Right forelimb (tissue), 1 donor: ENCODE data around the gene SDHAF4.
"Not testable (repeated sequence)": the region's sequence is repeated elsewhere in the genome, so short reads cannot be mapped to it uniquely, and the experiment has no call there.

Experiments used
- DNase-seq: peaks from one replicate; pipeline ENCODE4 v3.0.0-alpha.2; 2018

The SDHAF4 gene

DNA sequence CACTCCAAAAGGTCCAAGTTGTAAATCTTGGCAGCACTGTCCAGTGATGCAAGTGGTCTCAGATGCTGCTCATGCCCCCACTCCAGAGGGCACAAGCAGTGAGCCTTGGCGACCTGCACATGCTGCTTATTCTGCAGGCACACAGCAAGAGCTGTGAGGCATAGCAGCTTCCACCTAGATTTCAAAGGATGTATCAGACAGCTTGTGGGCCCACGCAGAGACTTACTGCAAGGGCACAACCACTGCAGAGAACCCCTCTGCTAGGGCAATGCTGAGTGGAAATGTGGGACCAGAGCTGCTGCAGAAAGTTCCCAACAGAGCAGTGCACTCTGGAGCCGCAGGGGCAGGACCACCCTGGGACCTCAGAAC is 26.4 kb downstream of the SDHAF4 start:
- no peak for DNase-seq

DNA sequence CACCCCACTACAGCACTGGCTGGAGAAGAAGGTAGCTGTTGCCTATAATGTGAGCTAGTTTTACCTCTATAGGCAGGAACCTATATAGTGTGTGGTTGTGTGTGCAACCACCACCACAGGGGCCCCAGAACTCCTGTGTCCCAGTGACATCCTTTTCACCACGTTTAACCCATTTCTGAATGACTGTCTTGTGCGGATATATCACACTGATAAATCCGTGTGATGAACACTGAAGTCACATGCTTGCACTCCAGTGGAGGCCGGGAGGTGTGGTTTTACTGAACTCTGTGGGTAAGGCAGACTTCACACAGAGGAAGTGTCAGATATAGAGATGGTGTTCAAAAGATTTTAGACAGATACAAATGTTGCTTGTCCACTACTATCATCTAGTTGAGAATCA is 32.5 kb downstream of the SDHAF4 start:
- DNase-seq = no peak

GRCh38 chr6:70601014-70601413 is 34.3 kb downstream of the SDHAF4 start:
- no peak for DNase-seq

- DNase-seq = no peak
These were observed 37.5 kb downstream of the SDHAF4 start for GRCh38 chr6:70604254-70604653.

- DNase-seq = not testable (repeated sequence)
These were observed 40.6 kb downstream of the SDHAF4 start for GRCh38 chr6:70607371-70607770.

DNA sequence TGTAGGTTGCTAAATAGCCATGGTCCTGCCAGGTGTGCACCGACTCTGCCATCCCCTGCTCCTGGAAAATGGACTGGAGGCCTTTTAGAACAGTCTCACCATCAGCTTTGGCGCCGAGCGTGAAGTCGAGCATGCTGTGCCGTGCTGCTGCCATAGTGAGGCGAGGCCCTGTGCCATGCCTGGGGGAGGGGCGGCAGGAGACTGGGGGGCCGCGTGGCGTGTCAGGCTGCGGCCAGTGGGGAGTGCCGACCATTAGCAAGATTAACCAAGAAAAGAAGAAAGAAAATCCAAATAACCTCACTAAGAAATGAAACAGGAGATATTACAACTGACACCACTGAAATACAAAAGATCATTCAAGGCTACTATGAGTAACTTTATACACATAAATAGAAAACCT is 42.5 kb downstream of the SDHAF4 start:
- not testable (repeated sequence) for DNase-seq

DNA sequence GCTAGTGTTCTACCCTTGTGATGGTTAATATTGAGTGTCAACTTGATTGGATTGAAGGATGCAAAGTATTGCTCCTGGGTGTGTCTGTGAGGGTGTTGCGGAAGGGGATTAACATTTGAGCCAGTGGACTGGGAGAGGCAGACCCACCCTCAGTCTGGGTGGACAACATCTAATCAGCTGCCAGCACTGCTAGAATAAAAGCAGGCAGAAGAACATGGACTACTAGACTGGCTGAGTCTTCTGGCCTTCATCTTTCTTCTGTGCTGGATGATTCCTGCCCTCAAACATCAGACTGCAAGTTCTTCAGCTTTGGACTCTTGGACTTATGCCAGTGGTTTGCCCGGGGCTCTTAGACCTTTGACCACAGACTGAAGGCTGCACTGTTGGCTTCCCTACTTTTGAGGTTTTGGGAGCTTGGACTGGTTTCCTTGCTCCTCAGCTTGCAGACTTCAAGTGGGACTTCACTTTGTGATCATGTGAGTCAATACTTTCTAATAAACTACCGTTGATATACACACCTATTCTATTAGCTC is 50.1 kb downstream of the SDHAF4 start:
- DNase-seq = no peak

- DNase-seq = no peak
These were observed 54.0 kb downstream of the SDHAF4 start for GRCh38 chr6:70620746-70621145.

DNA sequence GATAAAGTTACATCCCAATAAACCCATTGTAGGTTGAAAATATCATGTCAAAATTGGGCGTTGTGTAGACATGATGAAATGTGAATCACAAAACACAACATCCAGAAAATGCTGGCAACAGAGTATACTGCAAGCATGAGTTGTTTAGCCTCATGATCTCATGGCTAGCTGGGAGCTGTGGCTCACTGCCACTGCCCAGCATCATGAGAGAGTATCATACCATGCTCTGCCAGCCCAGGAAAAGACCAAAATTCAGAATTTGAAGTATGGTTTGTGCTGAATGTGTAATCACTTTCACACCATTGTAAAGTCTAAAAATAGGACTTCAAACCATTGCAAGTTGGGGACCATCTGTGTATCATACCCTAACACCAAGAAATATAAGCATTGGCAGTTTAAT is 55.7 kb downstream of the SDHAF4 start:
- no peak for DNase-seq

DNA sequence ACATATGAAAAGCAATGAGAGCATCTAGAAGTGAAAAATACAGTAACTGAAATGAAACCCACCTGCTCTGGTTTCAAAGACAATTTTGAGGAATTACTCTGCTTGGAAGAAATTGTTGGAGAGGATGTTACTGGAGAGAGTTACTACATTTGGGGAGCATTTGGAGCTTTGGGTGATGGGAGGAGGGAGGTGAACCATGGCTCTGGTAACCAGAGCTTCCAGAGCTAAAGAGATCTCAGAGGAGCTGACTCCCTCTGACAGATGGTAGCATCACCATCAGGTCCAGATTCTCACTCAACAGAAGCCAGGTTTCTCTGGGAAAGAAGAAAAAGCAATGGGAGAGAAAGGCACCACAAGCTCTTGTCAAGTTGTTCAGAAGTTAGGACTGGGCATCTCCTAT is 58.7 kb downstream of the SDHAF4 start:
- no peak for DNase-seq

- DNase-seq = no peak
These were observed 60.9 kb downstream of the SDHAF4 start for GRCh38 chr6:70627500-70628254.

DNA sequence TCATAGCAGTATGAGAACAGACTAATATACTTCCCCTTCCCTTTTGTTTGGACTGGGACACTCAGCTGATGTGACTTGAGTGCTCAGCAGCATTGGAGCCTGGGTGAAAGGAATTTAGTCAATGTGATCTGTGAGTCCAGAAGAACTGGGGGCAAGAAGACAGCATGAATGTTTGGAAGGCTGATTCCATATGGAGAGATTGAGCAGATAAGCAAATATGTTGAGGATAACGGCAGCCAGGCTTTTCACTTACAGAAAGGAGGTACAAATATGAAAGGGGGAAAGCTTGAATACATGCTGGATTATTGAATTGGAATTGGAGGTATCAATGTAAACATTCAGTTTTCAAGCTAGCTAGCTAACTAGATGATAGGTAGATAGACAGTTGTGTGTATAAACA is 63.2 kb downstream of the SDHAF4 start:
- no peak for DNase-seq

- DNase-seq = no peak
These were observed 67.1 kb downstream of the SDHAF4 start for GRCh38 chr6:70633870-70634269.

- DNase-seq = no peak
These were observed 69.9 kb downstream of the SDHAF4 start for GRCh38 chr6:70636596-70636995.

- DNase-seq = no peak
These were observed 71.7 kb downstream of the SDHAF4 start for GRCh38 chr6:70638468-70638867.
